CD4-positive, alpha-beta T cell treated with Interleukin-4 for 4 hours (primary cell): Measurements from ENCODE around the gene UNC13C.
A peak's percentile ranks its signal among the peaks of the same experiment; 100 is the strongest.
"Not testable (repeated sequence)": the region's sequence is repeated elsewhere in the genome, so short reads cannot be mapped to it uniquely, and the experiment has no call there.

Source experiments
- DNase-seq: peaks from one replicate; pipeline ENCODE4 v3.0.0-alpha.2; 2020

UNC13C gene

GRCh38 chr15:53978253-53978906 lies at the start of gene UNC13C:
UNC13C (plus strand) TSS chr15:53978441; CDS start chr15:54012904, 34,463 bp downstream.
- no peak for DNase-seq

GRCh38 chr15:53936137-53936536 lies 42.1 kb upstream of the UNC13C start:
- DNase-seq = no peak

GRCh38 chr15:53937632-53938031 lies 40.6 kb upstream of the UNC13C start:
- DNase-seq = not testable (repeated sequence)

GRCh38 chr15:53950572-53950971 lies 27.7 kb upstream of the UNC13C start:
- no peak for DNase-seq

DNA sequence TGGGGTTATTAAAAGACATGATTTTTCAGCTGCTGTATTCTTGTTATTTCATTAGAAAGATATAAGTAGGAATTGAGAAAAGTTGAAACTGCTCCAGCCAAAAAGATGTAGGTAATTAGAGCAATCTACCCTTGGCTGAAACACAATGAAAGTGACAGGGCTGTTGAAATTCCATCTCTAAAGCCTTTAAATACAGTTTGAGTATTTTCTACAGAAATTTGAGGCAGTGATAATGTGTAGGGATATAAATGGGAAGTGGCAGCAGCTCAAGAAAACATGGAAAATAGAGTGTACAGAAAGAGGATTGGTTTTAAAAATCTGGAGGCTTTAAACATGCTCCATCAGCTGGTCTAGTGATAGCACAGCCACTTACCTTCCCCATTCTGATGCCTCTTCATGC lies 22.8 kb upstream of the UNC13C start:
- DNase-seq = no peak

DNA sequence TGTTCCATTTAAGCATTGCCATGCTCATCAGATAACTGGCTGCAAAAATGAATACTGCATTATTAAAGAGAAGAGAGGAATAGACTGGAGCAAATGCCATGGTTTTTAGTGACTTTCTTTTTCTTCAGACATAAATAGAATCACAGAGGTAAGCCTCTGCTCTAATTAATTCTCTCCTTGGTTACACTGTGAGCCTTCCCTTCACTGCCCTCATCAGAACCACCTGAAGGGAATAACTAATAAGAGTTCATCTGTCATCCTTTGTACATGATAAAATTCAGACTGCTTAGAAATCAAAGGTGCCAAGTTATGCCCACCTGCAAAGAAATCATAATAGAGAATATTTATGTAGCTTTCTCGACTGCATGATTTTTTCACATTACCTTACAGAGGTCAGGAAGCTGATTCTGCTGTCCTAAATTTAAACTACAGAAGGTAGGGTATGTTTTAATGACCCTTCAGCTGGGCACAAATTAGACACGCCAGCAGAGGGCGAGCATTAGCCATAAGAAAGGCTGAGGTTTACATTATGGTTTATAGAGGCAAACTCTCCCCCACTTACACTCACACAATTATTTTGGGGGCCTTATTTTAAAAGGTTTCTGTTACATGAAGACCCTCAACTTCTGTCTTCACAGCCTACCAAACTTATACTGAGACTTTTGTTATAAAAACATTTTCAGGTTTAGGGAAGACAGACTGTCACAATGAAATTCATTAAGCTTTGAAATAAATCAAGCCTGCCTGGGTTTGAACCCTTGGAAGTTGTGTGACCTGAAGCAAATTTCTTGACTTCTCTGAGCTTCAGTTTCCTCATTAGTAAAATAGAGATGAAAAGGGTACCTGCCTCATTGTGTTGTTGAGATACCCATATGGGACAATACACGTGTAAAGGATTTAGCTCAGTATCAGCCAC lies 15.3 kb upstream of the UNC13C start:
- DNase-seq = peak; percentile 2

DNA sequence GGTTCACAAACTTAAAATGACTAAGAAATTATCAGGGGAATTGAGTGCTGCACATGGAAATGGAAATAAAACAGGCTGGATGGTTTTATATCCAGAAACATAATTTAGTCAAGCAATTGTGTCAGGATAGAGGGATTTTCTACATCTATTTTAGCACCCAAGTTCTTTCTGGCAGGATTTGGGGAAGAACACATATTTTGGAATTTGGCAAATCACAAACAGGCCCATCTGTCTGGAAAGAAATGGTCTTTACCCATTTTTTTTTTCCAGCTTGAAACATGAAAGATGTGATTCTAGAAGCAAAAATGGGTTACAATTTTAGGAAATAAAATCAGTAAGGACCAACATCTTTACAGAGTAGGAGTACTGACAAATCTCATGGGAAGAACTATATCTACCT lies 14.4 kb upstream of the UNC13C start:
- DNase-seq = no peak

- DNase-seq = no peak
These were observed 4.1 kb upstream of the UNC13C start for GRCh38 chr15:53974121-53974520.

- DNase-seq = no peak
These were observed 3.4 kb upstream of the UNC13C start for GRCh38 chr15:53974813-53975212.

DNA sequence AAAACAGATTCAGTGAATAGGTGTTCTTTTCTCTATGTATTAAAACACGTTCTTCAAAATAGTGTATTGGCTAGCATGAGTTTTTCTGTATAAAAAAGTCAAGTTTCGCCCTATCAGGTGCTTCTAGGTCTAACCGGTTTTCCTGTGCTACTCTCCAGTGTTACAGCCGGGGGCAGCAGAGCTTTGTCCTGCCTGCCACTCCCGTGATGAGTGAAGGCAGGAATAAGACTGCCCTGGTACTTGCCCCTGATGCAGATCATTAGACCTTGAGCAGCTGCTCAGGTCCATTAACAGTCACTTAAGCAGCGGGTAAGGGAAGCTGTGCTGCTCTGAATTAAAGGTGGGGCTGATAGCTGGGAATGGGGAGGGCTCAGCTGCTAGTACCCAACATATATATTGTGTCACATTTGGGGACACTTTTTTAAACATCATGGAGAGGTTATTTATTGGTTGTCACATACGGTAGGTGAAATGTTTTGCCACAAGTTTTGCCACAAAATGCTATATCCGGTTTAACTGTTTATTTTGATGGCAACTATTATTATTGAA lies 1.3 kb upstream of the UNC13C start:
- no peak for DNase-seq

- no peak for DNase-seq
These were observed 979 bp downstream of the UNC13C start for GRCh38 chr15:53979051-53979788.

GRCh38 chr15:53980021-53980420 lies 1.8 kb downstream of the UNC13C start:
- DNase-seq = no peak

DNA sequence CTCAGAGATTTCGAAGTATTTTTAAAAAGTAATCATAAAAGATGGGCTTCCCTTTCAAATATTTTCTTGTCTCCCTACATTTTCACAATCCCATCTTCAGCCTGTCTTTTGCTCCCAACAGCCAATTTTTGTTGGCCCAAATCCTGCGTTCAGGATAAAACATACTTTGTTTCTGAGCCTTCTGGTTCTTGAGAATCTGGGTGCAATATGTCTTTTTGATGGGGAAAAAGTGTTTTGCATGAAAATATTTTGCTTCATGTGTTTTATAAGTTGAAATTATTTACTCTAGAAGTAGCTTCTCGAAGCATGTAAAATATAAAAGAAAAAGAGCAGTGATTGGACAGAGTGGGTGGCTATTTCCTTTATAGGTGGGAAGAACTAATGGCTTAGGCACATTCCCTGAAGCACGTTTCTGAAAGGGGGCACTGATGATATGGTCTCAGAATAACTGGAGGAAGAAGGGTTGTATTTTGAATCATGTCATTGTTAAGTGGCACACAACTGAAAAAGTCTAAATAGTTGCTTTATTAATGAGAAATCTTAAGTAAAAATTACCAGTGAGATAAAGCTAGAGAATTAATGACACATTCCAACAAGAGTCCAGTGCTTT lies 3.9 kb downstream of the UNC13C start:
- DNase-seq = no peak

GRCh38 chr15:53982876-53983275 lies 4.6 kb downstream of the UNC13C start:
- no peak for DNase-seq

DNA sequence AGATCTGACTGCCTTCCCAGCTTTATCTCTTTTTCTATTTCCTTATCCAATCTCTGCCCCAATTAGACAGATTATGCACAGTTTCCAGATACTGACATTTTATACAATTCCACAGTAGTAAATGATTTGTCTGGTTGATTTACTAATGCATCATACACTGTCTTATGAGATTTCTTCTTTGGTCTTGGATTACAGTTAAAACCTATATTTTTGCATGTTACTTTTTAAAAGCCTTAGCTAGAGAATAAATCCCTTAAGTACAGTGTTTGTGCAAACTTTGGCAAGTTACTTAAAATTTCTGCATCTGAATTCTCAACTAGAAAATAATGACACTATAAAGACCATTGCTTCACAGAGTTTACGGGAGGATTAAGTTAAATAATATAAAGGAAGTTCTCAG lies 6.0 kb downstream of the UNC13C start:
- DNase-seq = no peak

DNA sequence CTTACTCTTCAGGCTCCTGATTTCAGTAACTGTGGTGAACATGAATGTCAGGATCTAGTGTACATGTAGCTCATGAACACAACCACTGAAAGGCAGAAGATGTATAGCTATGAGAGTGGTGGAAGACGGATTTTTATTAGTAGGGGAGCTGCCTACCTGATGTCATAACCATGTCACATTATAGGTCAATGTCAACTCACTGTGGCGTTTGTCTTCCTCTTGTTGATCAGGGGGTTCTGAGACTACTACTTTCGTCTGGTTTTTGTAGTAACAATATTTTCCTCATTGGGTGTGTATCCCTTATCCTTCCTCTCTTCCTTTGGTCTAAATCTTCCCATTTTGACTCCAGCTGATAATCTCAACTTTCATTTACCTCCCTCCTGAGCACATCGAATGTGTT lies 7.3 kb downstream of the UNC13C start:
- no peak for DNase-seq

DNA sequence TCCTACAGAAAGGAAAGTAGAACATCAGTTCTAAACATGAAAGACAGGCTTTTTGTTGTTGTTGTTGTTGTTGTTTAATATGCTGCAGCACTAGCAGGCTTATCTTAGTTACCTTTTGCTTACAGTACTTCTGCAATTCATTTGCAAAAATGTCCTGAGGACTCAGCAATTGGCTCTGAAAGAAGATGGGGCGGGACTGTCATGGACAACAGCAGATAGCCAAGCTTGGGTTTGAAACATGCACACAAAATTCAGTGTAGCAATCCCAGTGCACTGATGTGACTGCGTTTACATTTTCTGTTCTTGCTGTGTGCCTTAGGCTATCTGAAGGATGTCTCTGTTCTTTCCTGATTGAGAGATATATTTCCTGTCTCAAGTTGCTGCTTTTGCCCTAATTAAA lies 9.2 kb downstream of the UNC13C start:
- no peak for DNase-seq

- no peak for DNase-seq
These were observed 29.0 kb downstream of the UNC13C start for GRCh38 chr15:54007256-54007655.

DNA sequence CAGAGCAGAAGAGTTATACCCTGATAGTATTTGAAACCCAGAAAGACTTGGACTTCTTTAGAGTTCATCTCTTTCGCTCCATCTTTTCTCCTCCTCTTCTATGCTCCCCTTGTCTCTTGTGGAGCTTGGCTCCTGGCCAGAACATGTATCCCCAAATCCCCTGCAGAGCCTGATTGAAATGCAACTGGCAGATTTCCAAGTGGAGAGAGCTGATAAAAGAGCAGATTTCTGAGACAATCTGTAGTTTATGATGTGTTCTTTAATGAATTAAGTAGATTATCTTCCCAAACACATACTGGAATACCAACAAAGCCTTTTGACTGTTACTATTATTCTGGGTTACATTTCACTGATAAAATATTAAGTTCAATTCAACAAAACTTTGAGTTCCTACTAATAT lies 33.4 kb downstream of the UNC13C start:
- no peak for DNase-seq

- no peak for DNase-seq
These were observed 35.9 kb downstream of the UNC13C start for GRCh38 chr15:54014067-54014655.

GRCh38 chr15:54017251-54017650 lies 39.0 kb downstream of the UNC13C start:
- DNase-seq = no peak

GRCh38 chr15:54017959-54018358 lies 39.7 kb downstream of the UNC13C start:
- DNase-seq = no peak
